H1 (cell line): Measurements from ENCODE around the gene SLC45A1. TPM values are rescaled to one million over a fixed set of nuclear protein-coding genes. Genes with fewer than 3 reads are reported as not detected.

Source experiments
- CTCF ChIA-PET: fragments of 300-600 bp; sonication (Branson Sonifier 250); formaldehyde crosslinking; loops from one replicate; lab custom pipeline; 2021; ENCODE audit not compliant: partially characterized antibody; lab: Charles Lee
- POLR2A ChIA-PET: fragments of 300-600 bp; sonication (Branson Sonifier 250); formaldehyde crosslinking; loops from one replicate; lab custom pipeline; 2021; ENCODE audit warnings: inconsistent platforms; ENCODE audit not compliant: partially characterized antibody; lab: Charles Lee
- DNase-seq, 2 experiments: peaks; one replicate each; pipeline versions ENCODE4 v3.0.0 to v3.0.0-alpha.2; 2010 to 2022; ENCODE audit warnings: low spot score in 2 of 2, low read depth in 1 of 2, mixed read lengths in 1 of 2
- FAIRE-seq: peaks from 2 replicates; lab custom pipeline; 2011; peaks lifted over from hg19 to GRCh38; lab: Jason Lieb, UNC
- H2AFZ ChIP-seq: 2 replicates; pipeline ENCODE4 v1.8.1; 2012; ENCODE audit warnings: low read length, inconsistent platforms
- H2AK5ac ChIP-seq: 2 replicates; pipeline ENCODE4 v1.6.1; 2013; ENCODE audit warnings: low read depth, low read length
- H2BK120ac ChIP-seq: replicated peaks from 2 replicates; pipeline ENCODE3; 2013; ENCODE audit warnings: low read depth, low read length, inconsistent platforms
- H2BK12ac ChIP-seq: 2 replicates; pipeline ENCODE4 v1.6.1; 2013; ENCODE audit warnings: low read depth, low read length
- H2BK15ac ChIP-seq: 2 replicates; pipeline ENCODE4 v1.6.1; 2013; ENCODE audit warnings: low read length
- H2BK20ac ChIP-seq: 2 replicates; pipeline ENCODE4 v1.6.1; 2013; ENCODE audit warnings: low read length
- H2BK5ac ChIP-seq: 2 replicates; pipeline ENCODE4 v1.6.1; 2013; ENCODE audit warnings: low read depth, low read length
- H3K14ac ChIP-seq: 2 replicates; pipeline ENCODE4 v1.6.1; 2013; ENCODE audit warnings: inconsistent platforms; ENCODE audit not compliant: insufficient read length
- H3K18ac ChIP-seq: 2 replicates; pipeline ENCODE4 v1.6.1; 2013; ENCODE audit warnings: low read length; ENCODE audit errors: extremely low read depth
- H3K23ac ChIP-seq: 2 replicates; pipeline ENCODE4 v1.6.1; 2013; ENCODE audit warnings: inconsistent platforms; ENCODE audit not compliant: insufficient read length
- H3K23me2 ChIP-seq: 2 replicates; pipeline ENCODE4 v1.6.1; 2013; ENCODE audit warnings: low read depth, low read length
- H3K27ac ChIP-seq: 2 replicates; pipeline ENCODE4 v1.6.1; 2011; ENCODE audit warnings: low read depth, low read length, inconsistent platforms
- H3K27me3 ChIP-seq, 4 experiments: replicated peaks in 1 of 4; 1 replicate in 1 of 4; 2 replicates in 3 of 4; pipeline versions ENCODE4 v1.6.1 to v1.8.1; 2011 to 2013; ENCODE audit warnings: low read length in 3 of 4, mild to moderate bottlenecking in 3 of 4, inconsistent platforms in 2 of 4, mixed read lengths in 2 of 4, moderate library complexity in 1 of 4; ENCODE audit not compliant: control insufficient read depth in 3 of 4, insufficient read depth in 3 of 4; ENCODE audit errors: extremely low read depth in 1 of 4
- H3K36me3 ChIP-seq, 4 experiments: 2 replicates each; pipeline versions ENCODE4 v1.6.1 to v1.8.1; 2011 to 2013; ENCODE audit warnings: mild to moderate bottlenecking in 4 of 4, low read length in 3 of 4, moderate library complexity in 2 of 4, control low read depth in 1 of 4, inconsistent platforms in 1 of 4; ENCODE audit not compliant: insufficient read depth in 4 of 4, control insufficient read depth in 2 of 4
- H3K4ac ChIP-seq: replicated peaks from 2 replicates; pipeline ENCODE3; 2013; ENCODE audit warnings: low read length, low read depth, mixed read lengths, inconsistent platforms; ENCODE audit not compliant: insufficient read length
- H3K4me1 ChIP-seq, 4 experiments: replicated peaks in 1 of 4; 1 replicate in 1 of 4; 2 replicates in 3 of 4; pipeline versions ENCODE4 v1.6.1 to v1.8.1; 2011 to 2013; ENCODE audit warnings: low read length in 3 of 4, inconsistent platforms in 2 of 4, mixed read lengths in 1 of 4; ENCODE audit not compliant: insufficient read depth in 4 of 4, control insufficient read depth in 3 of 4
- H3K4me2 ChIP-seq, 2 experiments: 2 replicates each; pipeline versions ENCODE4 v1.6.1 to v1.8.1; 2011 to 2013; ENCODE audit warnings: low read depth in 2 of 2, low read length in 2 of 2, control low read depth in 1 of 2, inconsistent platforms in 1 of 2, mild to moderate bottlenecking in 1 of 2; ENCODE audit not compliant: insufficient read depth in 1 of 2
- H3K4me3 ChIP-seq, 4 experiments: fragments of 200-600, 300-600 bp in 1 of 4; sonication (generic), shearing (Covaris generic), sonication (Bioruptor Twin) in 1 of 4; 2 replicates each; pipeline versions ENCODE4 v1.5.1 to v1.8.1; 2011 to 2016; ENCODE audit warnings: low read length in 4 of 4, low read depth in 3 of 4, control low read depth in 2 of 4, inconsistent platforms in 2 of 4, mild to moderate bottlenecking in 2 of 4, mixed read lengths in 1 of 4, moderate library complexity in 1 of 4; ENCODE audit not compliant: insufficient read depth in 2 of 4; ENCODE audit errors: extremely low read depth in 1 of 4
- H3K56ac ChIP-seq: replicated peaks from 2 replicates; pipeline ENCODE3; 2013; ENCODE audit warnings: low read depth, mild to moderate bottlenecking, mixed read lengths, low read length, inconsistent platforms; ENCODE audit not compliant: insufficient read length
- H3K79me1 ChIP-seq: 2 replicates; pipeline ENCODE4 v1.6.1; 2013; ENCODE audit warnings: low read depth, low read length, control low read depth
- H3K79me2 ChIP-seq, 2 experiments: 2 replicates each; pipeline versions ENCODE4 v1.6.1 to v1.8.1; 2012 to 2013; ENCODE audit warnings: low read length in 2 of 2, mild to moderate bottlenecking in 2 of 2, inconsistent platforms in 1 of 2; ENCODE audit not compliant: insufficient read depth in 2 of 2, control insufficient read depth in 1 of 2
- H3K9ac ChIP-seq, 4 experiments: replicated peaks in 1 of 4; 1 replicate in 1 of 4; 2 replicates in 3 of 4; pipeline versions ENCODE4 v1.6.1 to v1.8.1; 2011 to 2013; ENCODE audit warnings: low read depth in 3 of 4, low read length in 3 of 4, control low read depth in 2 of 4, mild to moderate bottlenecking in 2 of 4, moderate library complexity in 2 of 4, inconsistent platforms in 1 of 4; ENCODE audit errors: extremely low read depth in 1 of 4
- H3K9me3 ChIP-seq, 2 experiments: 2 replicates each; pipeline versions ENCODE4 v1.6.1 to v1.8.1; 2012 to 2013; ENCODE audit warnings: mild to moderate bottlenecking in 2 of 2, moderate library complexity in 2 of 2, control low read depth in 1 of 2, inconsistent platforms in 1 of 2, low read depth in 1 of 2, low read length in 1 of 2, mixed read lengths in 1 of 2; ENCODE audit not compliant: insufficient read depth in 2 of 2
- H4K20me1 ChIP-seq, 2 experiments: replicated peaks in 1 of 2; 2 replicates each; pipeline versions ENCODE3 to v1.8.1; 2011 to 2013; ENCODE audit warnings: inconsistent platforms in 2 of 2, low read length in 2 of 2, mild to moderate bottlenecking in 1 of 2; ENCODE audit not compliant: insufficient read depth in 2 of 2, control insufficient read depth in 1 of 2
- H4K5ac ChIP-seq: 2 replicates; pipeline ENCODE4 v1.6.1; 2013; ENCODE audit warnings: low read length, low read depth, mixed read lengths, inconsistent platforms; ENCODE audit not compliant: insufficient read length
- H4K8ac ChIP-seq: 2 replicates; pipeline ENCODE4 v1.8.0; 2013; ENCODE audit warnings: mild to moderate bottlenecking, moderate library complexity, low read length, inconsistent platforms; ENCODE audit not compliant: insufficient read depth; ENCODE audit errors: extremely low read depth
- H4K91ac ChIP-seq: replicated peaks from 2 replicates; pipeline ENCODE3; 2013; ENCODE audit warnings: low read length, mixed read lengths, inconsistent platforms; ENCODE audit not compliant: insufficient read length
- BACH1 ChIP-seq: IDR thresholded peaks from 2 replicates; pipeline ENCODE4 v1.6.1; 2012; ENCODE audit warnings: low read length, improper control_type of control experiment
- CBX8 ChIP-seq: fragments of 300-800, 300-1000 bp; sonication (generic); IDR thresholded peaks from 2 replicates; pipeline ENCODE4 v1.7.1; 2016; ENCODE audit warnings: low read depth, low read length, borderline replicate concordance
- CHD2 ChIP-seq: IDR thresholded peaks from 2 replicates; pipeline ENCODE4 v1.6.1; 2012; ENCODE audit warnings: low read length, improper control_type of control experiment
- KDM5A ChIP-seq: fragments of 200-600 bp; IDR thresholded peaks from 2 replicates; pipeline ENCODE4 v1.7.1; 2012; ENCODE audit warnings: mild to moderate bottlenecking, low read length, inconsistent platforms, mixed read lengths
- WGBS, 2 experiments: shearing (Covaris generic) in 1 of 2; methylation state at CpG; one replicate each; pipeline versions ENCODE4 v1.1.6 to v1.1.7; 2013 to 2015; ENCODE audit warnings: low lambda C conversion rate in 2 of 2, mixed read lengths in 2 of 2, inconsistent platforms in 1 of 2, low coverage in 1 of 2, missing lambda C conversion rate in 1 of 2; ENCODE audit not compliant: insufficient replicate concordance in 2 of 2, insufficient coverage in 1 of 2, insufficient read length in 1 of 2; ENCODE audit errors: extremely low coverage in 1 of 2, missing lambda C conversion rate in 1 of 2; 5-methylcytosine and 5-hydroxymethylcytosine counted together
- polyA plus RNA-seq, 7 experiments: library from polyadenylated mRNA; depleted of rRNA in 3 of 7; stranded (reverse) in 5 of 7; unstranded in 2 of 7; fragments of >200 nt in 5 of 7; fragments of 200-250 nt in 2 of 7; gene quantifications; 1 replicate in 5 of 7; 2 replicates in 1 of 7; 4 replicates in 1 of 7; pipeline versions ENCODE4 v1.2.1 to v1.2.3, GENCODE V29; 2011 to 2013; ENCODE audit warnings: missing spikeins in 2 of 7, mixed read lengths in 2 of 7
- total RNA-seq: library from RNA; stranded (reverse); fragmentation: NEBNext Ultra II Directional; extraction: Animal tissue kit (Norgen Biotek cat#: 25700); gene quantifications from 2 replicates; pipeline ENCODE4 v1.2.1, GENCODE V29; 2021
- TF ChIP-seq, protein P1 (sequence below), 3 experiments: IDR thresholded peaks; 1 replicate in 2 of 3; 2 replicates in 1 of 3; pipeline versions ENCODE4 v1.5.1 to v1.6.1; 2011; ENCODE audit warnings: low read length in 3 of 3, mild to moderate bottlenecking in 3 of 3, inconsistent platforms in 2 of 3, low read depth in 1 of 3, moderate library complexity in 1 of 3; ENCODE audit not compliant: insufficient read depth in 1 of 3; ENCODE audit errors: control extremely low read depth in 1 of 3

The SLC45A1 gene
- total and polyA plus RNA-seq, 2 of the 8 experiments (the other 6 are each of a cell fraction or from before 2014, with no cell fraction given), result 1.0 to 1.7 TPM

- no peak overlapping the region for H3K4ac ChIP-seq
- H3K79me1 ChIP-seq, result peaks cover 23% of the 10 kb centered on the region
- POLR2A ChIA-PET, result interaction anchor here (1.2 kb wide), 1 partner anchor 69 kb away, joined by 4 read pairs; no protein-coding TSS in a partner anchor
- no peak overlapping the region for H3K4me3 ChIP-seq
- H2BK120ac ChIP-seq, result no peak overlapping the region
- no peak overlapping the region for H2BK12ac ChIP-seq
- CTCF ChIA-PET, result interaction anchor here (1.0 to 2.8 kb wide), 5 partner anchors 9 to 57 kb away, joined by 3 to 9 read pairs (median 3); no protein-coding TSS in a partner anchor
- TF ChIP-seq KDM5A (no peak), CHD2 (no peak), BACH1 (no peak), CBX8 (no peak)
- TF ChIP-seq, protein P1, sequence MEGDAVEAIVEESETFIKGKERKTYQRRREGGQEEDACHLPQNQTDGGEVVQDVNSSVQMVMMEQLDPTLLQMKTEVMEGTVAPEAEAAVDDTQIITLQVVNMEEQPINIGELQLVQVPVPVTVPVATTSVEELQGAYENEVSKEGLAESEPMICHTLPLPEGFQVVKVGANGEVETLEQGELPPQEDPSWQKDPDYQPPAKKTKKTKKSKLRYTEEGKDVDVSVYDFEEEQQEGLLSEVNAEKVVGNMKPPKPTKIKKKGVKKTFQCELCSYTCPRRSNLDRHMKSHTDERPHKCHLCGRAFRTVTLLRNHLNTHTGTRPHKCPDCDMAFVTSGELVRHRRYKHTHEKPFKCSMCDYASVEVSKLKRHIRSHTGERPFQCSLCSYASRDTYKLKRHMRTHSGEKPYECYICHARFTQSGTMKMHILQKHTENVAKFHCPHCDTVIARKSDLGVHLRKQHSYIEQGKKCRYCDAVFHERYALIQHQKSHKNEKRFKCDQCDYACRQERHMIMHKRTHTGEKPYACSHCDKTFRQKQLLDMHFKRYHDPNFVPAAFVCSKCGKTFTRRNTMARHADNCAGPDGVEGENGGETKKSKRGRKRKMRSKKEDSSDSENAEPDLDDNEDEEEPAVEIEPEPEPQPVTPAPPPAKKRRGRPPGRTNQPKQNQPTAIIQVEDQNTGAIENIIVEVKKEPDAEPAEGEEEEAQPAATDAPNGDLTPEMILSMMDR (IDR thresholded peaks at IDR 0.05; ENCODE audit: control extremely low read depth in 1 of 3, insufficient read depth in 1 of 3, low read depth in 1 of 3, low read length in 3 of 3), result no peak
- TF ChIP-seq, all 59 proteins: peak for 0
- Histone ChIP-seq H4K91ac (no peak overlapping the region), H3K27ac (no peak overlapping the region), H3K14ac (no peak overlapping the region), H3K4me2 (peak overlapping the region in 1 of 2 experiments; percentile 26; a peak in 1 of 4 replicates), H2AFZ (no peak overlapping the region), H4K5ac (no peak overlapping the region), H2AK5ac (no peak overlapping the region), H3K4me1 (peaks cover 0 to 21% (median 13%) of the 10 kb centered on the region in 4 experiments; a peak in 5 of 7 replicates), H2BK20ac (no peak overlapping the region), H3K23ac (no peak overlapping the region), H4K20me1 (peaks cover 16 to 29% of the 10 kb centered on the region in 2 experiments), H3K27me3 (no peaks in the 10 kb centered on the region), H3K18ac (no peak overlapping the region), H3K9me3 (no peaks in the 10 kb centered on the region), H2BK5ac (no peak overlapping the region), H3K9ac (no peak overlapping the region), H2BK15ac (no peak overlapping the region), H3K79me2 (peaks cover 0 to 79% of the 10 kb centered on the region in 2 experiments; a peak in 2 of 4 replicates), H4K8ac (no peak overlapping the region), H3K23me2 (no peaks in the 10 kb centered on the region), H3K56ac (no peak overlapping the region), H3K36me3 (peaks cover 0 to 3% (median 0%) of the 10 kb centered on the region in 4 experiments; a peak in 2 of 8 replicates)
- 93% methylated on average over 15 of the region's 15 CpGs; no CpG with 5 or more reads in 1 of the 2 experiments for WGBS, 2 experiments
- DNase-seq (no peak), FAIRE-seq (no peak)
These were observed 64.9 kb downstream of the SLC45A1 start for GRCh38 chr1:8382608-8383505.
